ENCODE data around the gene RAI14.
A peak's percentile ranks its signal among the peaks of the same experiment; 100 is the strongest.

RAI14 gene

DNA sequence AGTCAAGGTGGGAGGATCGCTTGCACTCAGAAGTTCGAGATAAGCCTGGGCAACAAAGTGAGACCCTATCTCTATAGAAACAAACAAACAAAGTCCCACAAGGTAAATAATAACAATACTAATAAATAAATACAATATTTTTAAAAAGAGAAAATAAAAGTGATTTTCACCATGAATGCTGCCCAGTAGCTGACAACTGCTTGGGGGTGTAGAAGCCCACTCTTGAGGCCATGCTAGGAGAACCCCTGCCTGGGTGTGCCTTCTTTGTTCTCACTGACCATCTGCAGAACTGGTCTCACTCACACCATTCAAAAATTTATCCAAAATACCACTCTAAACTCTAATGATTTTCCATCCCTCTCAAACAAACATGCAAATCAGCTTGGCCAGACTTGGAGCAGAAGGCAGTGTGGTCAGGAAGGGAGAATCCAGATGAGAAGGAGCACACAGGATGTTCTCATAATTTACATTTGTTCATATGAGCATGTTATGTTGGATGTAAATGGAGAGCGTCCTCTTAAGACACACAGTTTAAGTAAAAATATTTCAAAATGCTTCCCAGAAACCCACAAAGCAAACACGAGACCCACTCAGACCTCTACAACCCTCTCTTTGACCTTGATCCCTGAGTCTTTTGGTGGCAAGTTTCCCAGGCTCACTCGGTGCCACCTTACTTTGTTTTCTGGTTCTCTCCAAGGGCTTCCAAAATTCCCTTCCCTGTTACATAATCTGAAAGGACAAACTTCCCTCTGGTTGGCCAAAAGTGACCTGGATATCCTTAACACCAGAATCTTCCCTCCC is 7.9 kb upstream of the RAI14 start:
- DNase-seq (ENCODE audit: low read depth) = no peak

DNA sequence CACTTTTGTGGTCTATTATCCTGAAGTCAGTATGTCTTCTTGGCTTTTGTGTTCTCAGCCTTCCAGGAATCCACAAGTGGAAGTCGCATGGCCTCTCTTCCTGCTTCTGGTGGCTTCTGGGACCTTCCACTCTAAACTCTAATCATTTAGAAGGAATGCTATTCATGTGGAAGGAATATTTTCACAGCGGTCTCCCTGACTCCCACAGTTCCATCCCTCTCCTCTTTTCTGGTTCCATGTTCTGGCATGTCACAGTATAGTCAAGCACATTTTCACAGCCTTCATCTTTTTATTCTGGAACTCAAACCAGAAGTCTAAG is 7.3 kb upstream of the RAI14 start:
- no peak for DNase-seq (ENCODE audit: low read depth)

DNA sequence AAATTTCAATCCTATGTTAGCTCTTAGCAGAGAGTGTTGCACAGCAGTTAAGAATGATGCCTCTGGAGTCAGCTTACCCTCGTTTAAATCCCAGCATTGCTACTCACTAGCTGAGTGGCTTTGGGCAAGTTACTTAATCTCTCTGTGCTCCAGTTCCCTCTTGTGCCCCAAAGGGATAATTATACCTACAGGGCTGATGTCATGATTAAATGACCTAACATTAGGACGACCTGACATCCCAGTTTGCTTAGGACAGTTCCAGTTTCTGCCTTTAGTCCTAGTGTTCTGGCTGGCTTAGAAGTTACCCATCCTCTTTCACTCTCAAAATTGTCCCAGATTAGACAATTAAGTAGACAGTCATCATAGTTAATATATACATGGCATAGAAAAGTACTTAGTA is 4.3 kb upstream of the RAI14 start:
- no peak for DNase-seq (ENCODE audit: low read depth)

DNA sequence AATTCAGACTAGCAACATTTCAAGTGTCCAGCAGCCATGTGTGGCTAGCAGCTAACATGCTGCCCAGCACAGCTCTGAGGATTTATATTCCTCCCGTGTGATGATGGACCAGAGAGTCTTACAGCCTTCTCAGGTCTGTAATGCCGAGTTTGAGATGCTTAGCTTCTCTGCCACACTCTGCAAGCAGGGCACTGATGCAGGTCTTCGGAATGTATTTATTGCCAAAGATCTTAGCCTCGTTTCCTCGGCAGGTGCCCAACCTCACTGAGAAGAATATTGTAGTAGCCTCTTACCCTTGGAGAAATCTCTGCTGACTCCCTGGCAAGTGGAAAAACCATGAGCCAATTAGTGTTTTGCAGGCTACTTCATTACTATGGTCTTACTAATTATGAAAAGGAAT is 3.7 kb upstream of the RAI14 start:
- DNase-seq (ENCODE audit: low read depth) = no peak

DNA sequence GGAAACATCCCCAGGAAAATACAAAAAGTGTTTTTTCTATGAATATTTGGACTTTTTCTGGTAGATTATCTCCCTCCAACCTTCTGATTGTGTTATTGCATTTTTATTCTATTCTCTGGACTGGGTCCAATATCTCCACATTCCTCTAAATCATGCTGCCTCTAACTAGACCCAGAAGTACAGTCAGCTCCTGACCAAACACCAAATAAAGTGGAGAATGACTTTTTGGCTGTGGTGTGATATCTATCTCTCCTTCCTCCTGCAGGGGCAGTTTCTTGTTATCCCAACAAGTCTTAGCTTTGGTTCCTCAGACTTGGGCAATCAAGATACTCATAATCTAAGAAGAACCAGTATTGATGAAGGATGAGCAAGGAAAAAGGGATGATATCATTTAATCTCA is 3.2 kb upstream of the RAI14 start:
- DNase-seq (ENCODE audit: low read depth) = no peak

DNA sequence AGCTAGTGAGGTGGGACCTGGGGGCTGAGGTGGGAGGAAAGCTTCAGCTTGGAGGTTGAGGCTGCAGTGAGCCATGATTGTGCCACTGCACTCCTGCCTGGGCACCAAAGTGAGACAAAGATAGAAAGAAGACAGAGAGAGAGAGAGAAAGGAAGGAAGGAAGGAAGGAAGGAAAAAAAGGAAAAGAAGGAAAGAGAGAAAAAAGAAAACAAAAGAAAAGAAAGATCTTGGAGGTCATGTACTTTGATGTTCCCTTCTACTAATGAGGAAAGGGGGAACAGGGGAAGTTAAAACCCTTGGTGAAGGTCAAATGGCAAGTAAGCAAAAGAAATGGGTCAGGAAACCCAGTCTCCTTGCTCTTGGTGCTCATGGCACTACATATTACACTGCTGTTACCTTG is 2.4 kb upstream of the RAI14 start:
- no peak for DNase-seq (ENCODE audit: low read depth)

DNA sequence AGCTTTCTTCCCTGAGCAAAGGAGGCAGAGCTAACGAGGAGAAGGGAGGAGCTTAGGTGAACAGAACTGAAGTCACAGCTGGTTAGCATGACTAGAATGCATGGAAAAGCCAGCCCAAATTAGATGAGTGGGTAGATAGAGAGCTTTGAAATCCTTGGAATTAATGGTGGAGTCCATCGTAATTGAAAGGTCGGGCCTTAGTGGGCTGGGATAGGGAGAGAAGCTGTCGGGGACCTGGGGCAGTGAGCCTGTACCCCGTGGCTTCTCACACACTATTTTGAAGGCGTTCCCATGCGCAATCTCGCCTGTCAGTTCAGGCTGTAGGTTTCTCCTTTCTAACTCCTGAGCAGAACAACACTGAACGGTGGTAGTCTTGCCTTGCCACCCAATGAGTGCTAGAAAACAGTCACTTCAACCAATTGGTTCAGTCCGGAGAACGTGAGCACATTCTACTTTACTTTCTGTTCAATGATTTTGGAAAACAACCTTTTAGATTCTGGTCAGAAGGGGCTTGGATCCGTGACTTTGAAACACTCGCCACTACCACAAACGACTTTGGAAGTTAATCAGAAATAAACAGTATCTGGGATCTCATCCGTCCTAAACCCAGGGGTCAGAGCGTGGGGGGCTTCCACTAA is 655 bp upstream of the RAI14 start:
- peak; percentile 7 for DNase-seq (ENCODE audit: low read depth)

DNA sequence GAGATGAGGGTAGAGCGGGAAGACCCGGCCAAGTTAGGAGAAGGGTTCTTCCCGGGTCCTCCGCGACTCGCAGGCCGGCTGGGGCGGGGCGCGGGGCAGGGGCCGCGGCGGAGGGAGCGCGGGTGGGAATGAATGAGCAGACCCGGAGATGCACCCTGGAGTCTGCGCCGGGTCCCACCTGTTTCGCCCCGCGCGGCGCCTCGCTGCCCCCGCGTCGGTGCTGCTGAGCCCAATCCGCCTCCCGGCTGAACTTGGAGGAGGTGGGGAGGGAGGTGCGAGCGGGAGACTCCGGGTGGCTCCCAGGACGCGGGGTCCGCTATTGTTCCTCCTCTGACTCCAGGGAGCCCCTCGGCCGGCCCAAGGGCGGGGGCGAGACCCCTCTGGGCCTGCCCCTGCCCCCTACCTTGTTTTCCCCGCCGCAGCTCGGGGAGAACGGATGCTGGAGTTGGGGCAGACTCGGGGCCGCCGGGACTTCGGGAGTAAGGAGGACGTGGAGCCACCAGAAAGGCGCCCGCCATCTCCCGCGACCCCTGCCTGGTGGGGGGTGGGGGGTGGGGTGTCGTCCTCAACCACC is 659 bp downstream of the RAI14 start:
- DNase-seq (ENCODE audit: low read depth) = no peak

DNA sequence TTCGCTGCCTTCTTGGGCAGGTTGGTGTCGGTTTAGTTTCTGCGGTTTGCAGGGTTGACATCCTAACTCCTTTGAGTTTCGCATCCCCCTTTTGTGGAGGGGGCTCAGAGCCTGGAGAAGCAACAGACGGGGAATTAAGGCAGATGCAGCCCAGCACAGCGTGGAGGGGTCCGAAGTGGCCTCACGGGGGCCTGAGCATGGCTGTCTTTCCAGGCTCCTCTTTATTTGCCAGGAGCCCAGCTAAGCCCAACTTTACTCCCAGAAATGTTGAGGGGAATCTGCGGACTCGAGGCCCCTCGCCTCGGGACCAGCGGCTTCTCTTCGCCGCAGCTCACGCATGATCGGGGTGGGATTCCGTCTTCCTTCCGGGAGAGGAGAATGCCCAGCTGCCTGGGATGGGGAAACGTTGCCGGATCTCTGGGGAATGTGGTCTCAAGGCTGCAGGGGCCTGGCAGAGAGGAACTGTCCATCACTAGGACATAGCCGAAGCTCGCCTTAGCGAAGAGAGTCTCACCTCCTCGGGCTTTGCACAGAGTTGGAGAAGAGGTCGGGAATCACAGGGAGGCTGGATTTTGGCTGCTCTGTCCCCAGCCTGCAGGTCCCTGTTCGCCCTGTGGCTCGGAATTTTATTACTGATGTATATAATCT is 1.3 kb downstream of the RAI14 start:
- no peak for DNase-seq (ENCODE audit: low read depth)

DNA sequence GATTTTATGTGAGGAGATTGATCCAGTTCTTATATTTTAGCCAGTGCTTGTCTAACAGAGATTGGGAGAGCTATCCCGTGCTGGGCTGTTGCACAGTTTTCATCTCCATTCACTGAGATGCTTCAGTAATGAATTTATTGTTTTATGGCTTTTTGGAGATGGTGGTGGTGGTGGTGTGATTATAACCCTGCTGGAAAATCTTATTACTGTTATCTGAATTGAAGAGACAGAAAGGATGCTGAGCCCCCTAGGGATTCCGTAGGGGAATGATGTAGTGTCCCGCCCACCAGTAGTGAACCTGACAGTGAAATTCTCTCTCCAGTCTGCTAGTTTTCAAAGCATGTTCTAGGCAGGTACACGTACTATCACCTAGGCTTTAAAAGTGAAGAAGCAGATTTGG is 1.9 kb downstream of the RAI14 start:
- DNase-seq (ENCODE audit: low read depth) = no peak

DNA sequence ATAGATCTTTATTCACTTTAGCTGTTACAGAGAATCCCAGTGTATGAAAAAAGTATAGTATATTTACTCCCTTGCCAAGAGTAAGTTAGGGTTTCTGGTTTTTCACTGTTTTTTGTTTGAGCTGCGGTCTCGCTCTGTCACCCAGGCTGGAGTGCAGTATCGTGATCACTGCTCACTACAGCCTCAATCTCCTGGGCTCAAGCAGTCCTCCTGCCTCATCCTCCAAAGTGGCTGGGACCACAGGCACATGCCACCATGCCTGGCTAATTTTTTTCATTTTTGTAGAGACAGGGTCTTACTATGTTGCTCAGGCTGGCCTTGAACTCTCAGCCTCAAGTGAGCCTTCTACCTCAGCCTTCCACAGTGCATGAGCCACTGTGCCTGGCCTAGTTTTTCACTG is 3.0 kb downstream of the RAI14 start:
- no peak for DNase-seq (ENCODE audit: low read depth)

DNA sequence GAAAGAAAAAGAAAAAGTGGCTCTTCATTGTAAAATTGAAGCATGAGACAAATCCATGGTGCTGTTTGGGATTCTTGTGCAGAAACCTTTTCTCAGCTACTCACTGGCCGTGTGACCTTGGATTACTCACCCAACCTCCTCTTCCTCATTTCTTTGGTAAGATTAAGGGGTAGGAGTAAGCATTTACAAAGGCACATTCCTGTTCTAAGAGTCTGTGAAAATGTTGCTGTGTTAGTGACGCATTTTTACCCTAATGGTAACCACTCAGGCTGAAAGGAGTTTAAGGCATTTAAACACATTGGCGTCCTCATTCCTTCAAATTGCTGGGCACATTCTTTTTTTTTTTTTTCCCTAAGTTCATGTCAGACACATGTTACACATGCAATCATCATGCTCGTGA is 4.3 kb downstream of the RAI14 start:
- DNase-seq (ENCODE audit: low read depth) = no peak

DNA sequence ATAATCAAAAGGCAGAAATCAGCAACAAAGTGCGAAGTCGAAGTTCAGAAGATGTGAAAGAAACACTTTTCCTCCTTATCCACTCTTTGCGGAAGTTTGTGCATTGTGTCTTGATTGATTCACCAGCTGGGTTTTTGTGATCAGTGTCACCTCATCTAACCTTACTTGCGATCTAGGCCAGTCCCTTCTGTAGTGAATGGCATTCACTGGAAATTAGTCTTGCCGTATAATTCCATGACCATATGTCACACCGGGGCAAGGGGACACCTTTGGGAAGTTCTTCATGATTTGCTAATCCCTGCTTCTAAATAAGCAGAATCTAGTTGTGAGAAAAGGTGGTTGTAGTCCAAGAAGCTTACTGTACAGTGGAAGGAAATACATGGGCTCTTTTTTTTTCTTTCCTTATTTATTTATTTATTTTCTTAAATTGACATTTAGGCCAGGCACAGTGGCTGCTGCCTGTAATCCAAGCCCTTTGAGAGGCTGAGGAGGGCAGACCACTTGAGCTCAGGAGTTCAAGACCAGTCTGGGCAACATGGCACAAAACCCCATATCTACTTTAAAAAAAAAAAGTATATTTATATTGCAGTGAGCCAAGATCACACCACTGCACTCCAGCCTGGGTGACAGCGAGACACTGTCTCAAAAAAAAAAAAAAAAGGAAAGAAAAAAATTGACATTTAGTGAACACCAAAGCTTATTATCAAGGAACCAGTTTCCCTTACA is 7.8 kb downstream of the RAI14 start:
- DNase-seq (ENCODE audit: low read depth) = no peak

DNA sequence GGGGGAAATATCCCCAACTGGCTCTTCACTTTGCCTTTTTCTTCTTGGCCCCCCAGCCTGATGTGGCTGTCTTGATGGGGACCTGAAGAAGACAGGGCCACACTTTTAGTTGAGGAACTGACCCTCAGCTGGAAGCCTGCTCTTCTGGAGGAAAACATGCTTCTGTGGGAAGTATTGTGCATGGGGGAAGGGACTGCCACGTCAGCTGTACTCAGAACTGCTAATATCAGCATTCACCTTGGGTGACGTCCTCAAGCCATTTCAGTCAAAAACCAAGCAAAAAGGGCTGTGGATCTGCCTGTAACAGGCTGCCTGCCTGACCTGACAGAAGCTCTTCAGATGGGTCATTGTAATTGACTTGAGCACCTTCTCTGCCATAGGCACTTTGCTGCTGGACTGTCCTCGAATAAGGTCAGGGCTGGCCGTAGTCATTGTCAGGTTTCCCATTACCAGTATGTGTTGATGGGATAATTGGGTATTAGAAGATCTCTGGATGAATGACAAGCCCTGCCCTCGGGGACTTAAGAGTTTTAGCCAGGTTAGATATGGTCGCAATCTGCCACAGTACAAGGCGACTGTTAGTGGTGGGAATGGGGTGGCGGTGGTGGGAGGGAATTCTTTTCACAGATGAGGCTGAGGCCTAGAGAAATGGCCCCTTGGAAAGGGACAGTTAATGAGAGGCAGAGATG is 10.4 kb downstream of the RAI14 start:
- no peak for DNase-seq (ENCODE audit: low read depth)

DNA sequence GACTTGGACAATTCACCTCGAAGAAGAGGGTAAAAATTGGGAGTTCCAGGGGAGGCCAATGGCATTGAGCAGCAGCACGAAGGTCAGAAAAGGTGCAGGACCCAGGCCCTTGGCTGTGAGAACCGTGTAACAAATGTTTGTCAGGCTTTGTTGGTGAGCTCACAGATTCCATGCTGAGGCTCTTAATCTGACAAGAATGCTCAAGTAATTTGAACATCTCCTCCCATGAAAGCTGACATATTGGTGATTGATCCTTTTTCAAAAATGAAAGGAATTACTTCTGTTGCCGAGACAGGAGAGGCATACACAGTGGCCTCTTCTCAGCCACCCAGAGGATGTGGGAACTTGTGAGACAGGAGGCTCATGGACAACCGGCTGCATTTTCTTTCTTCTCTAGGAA is 11.6 kb downstream of the RAI14 start:
- DNase-seq (ENCODE audit: low read depth) = no peak

DNA sequence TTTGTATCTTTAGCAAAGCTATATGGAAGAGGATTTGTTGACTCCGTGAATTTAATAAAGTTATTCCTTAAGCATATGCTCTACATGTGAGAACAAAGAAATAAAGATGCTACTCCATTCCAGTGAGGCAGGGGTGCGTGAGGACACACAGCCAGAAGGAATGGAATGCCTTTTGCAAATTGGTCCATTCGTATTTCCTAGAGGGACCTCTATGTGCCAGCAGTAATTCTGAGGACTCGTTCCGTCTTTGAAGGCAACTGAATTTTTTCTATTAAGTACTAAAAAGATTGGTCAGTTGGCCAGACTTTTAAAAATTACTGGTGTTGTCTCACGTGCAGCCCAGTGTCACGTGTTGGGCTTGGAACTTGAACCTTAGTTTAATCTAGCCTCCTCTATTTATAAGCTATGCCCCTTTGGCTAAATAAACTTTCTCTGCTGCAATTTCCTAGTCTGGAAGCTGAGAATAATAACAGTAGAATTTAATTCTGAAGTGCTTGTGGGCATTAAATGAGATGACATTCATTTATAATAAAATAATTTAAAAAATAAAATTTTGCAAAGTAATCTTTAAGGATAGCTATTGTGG is 13.9 kb downstream of the RAI14 start:
- no peak for DNase-seq (ENCODE audit: low read depth)

DNA sequence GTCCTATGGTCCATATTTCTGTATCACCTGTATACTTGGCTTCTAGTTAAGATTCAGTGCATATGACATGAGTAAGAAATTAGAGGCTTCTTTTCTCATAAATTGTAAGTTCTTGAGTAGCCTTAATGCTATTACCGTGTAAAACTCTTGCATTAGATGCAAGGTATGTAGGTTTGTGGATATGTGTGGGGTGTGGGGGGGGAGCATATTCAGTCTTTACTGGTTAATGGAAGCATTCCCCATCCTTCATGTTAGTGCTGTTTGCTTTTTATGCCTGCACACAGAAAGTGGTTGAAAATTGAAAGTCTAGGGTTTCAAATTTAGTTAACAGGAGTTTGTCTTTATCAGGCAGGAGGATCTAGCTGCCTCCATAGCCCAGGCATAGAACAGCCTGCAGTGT is 16.1 kb downstream of the RAI14 start:
- DNase-seq (ENCODE audit: low read depth) = no peak

DNA sequence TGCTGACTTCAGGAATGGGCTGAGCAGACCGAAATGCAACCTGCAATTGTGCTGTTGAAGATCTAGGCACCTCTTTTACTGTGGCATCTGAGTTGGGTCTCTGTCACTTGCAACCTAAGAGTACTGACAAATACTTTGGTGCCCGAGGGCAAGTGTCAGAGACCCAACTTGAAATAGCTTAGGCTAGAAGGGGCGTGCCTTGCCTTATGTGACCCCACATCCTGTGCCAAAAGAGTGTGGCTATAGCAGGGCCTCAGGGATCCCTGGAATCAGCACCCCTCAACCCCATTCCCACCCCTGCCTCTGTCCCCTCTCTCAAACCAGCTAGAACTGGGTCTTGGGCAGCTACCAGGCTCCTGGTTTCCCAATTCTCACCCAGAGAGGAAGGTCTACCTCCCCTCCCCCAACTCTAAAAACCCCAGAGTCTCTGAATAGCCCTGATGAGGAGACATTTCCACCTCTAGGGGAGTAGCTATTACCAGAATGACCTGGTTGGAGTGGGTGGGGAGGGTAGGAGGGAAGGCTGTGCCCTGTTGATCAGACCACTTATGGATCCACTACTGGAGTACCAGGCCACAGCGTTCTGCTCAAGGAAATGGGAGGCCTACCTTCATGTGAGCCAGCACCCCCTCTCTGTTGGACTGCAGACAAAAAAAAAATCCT is 17.5 kb downstream of the RAI14 start:
- DNase-seq (ENCODE audit: low read depth) = no peak

DNA sequence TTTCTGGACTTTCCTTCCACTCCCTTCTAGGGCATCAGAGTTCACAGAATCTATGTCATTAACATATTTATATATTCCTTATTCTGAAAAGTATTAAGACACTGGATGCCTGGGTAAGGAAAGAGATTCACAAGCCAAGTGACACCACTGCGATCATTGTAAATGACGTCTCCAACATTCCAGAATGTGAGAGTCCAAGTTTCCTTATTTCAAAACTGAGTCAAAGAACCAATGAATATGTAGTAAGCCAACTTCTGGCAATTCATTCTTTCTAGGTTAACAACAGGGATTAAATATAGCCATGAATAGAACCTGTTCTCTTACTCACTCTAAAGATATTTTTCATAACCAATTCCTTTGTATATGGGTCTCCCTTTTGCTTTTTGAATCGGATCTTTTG is 18.1 kb downstream of the RAI14 start:
- no peak for DNase-seq (ENCODE audit: low read depth)

DNA sequence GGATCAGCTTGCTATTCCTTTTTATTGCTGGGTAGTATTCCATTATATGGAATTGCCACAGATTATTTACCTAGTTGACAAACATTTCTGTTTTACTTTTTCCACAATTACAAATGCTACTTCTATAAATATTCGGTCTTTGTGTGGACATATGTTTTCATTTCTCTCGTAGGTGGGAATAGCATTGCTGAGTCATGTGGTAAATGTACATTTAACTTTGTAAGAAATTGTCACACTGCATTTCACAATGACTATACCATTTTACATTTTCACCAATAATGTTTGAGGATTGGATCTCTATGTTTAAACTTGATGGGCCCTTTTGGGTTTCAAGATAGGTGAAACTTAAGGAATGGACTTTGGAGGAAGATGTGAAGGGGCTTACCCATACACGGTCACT is 19.7 kb downstream of the RAI14 start:
- no peak for DNase-seq (ENCODE audit: low read depth)

DNA sequence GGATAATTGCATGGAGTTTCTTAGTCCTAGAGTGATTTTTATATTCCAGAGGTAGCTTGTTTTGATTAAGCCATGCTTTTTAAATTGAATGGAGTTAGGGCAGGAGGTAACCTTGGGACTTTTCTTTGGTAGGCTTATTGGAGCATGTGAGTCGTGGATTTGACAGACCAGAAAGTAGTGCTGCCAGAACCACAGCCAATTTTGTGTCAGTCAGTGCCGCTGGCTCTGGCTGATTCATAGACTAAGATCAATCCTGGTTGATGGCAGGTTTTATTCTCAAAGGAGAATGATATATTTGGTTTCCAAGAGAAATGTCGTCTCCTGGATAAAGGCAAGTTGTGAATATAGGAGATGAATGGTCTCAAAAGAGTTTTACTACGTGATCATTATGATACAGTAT is 20.3 kb downstream of the RAI14 start:
- DNase-seq (ENCODE audit: low read depth) = no peak

Data from T-helper 22 cell (primary cell).